GM18870 (cell line): ENCODE data around the gene POLD1.
"Not testable (repeated sequence)": the region's sequence is repeated elsewhere in the genome, so short reads cannot be mapped to it uniquely, and the experiment has no call there.

Source experiments
- ATAC-seq: cut with Tn5 transposase; IDR thresholded peaks from one replicate; pipeline ENCODE4 v1.9.1; 2021; ENCODE audit warnings: moderate library complexity; ENCODE audit not compliant: unreplicated experiment

POLD1 gene

GRCh38 chr19:50433201-50434180 is 49.3 kb downstream of the POLD1 start:
- no peak for ATAC-seq

- no peak for ATAC-seq
Observed at GRCh38 chr19:50434525-50434924, 50.4 kb downstream of the POLD1 start.

- ATAC-seq = no peak
Observed at GRCh38 chr19:50435221-50435620, 51.1 kb downstream of the POLD1 start.

- ATAC-seq = no peak
Observed at GRCh38 chr19:50435627-50436026, 51.5 kb downstream of the POLD1 start.

- no peak for ATAC-seq
Observed at GRCh38 chr19:50437862-50438449, 53.8 kb downstream of the POLD1 start.

GRCh38 chr19:50439130-50439529 is 55.0 kb downstream of the POLD1 start:
- not testable (repeated sequence) for ATAC-seq

GRCh38 chr19:50444059-50444458 is 59.9 kb downstream of the POLD1 start:
- ATAC-seq = no peak

- ATAC-seq = no peak
Observed at GRCh38 chr19:50447053-50447452, 62.9 kb downstream of the POLD1 start.

GRCh38 chr19:50447750-50448149 is 63.6 kb downstream of the POLD1 start:
- no peak for ATAC-seq

- no peak for ATAC-seq
Observed at GRCh38 chr19:50449236-50449899, 65.2 kb downstream of the POLD1 start.

GRCh38 chr19:50450369-50451222 is 66.4 kb downstream of the POLD1 start:
- ATAC-seq = no peak

- ATAC-seq = no peak
Observed at GRCh38 chr19:50451223-50451534, 67.0 kb downstream of the POLD1 start.

- ATAC-seq = no peak
Observed at GRCh38 chr19:50453243-50453642, 69.1 kb downstream of the POLD1 start.

GRCh38 chr19:50455992-50456391 is 71.8 kb downstream of the POLD1 start:
- ATAC-seq = no peak

GRCh38 chr19:50457300-50457699 is 73.2 kb downstream of the POLD1 start:
- ATAC-seq = no peak

- no peak for ATAC-seq
Observed at GRCh38 chr19:50458396-50459066, 74.4 kb downstream of the POLD1 start.

- ATAC-seq = no peak
Observed at GRCh38 chr19:50459067-50459456, 74.9 kb downstream of the POLD1 start.

GRCh38 chr19:50459638-50460037 is 75.5 kb downstream of the POLD1 start:
- no peak for ATAC-seq

GRCh38 chr19:50460161-50460765 is 76.1 kb downstream of the POLD1 start:
- no peak for ATAC-seq
